ENCODE data around the gene ERICH2.
"Not testable (repeated sequence)": the region's sequence is repeated elsewhere in the genome, so short reads cannot be mapped to it uniquely, and the experiment has no call there.

Gene ERICH2

DNA sequence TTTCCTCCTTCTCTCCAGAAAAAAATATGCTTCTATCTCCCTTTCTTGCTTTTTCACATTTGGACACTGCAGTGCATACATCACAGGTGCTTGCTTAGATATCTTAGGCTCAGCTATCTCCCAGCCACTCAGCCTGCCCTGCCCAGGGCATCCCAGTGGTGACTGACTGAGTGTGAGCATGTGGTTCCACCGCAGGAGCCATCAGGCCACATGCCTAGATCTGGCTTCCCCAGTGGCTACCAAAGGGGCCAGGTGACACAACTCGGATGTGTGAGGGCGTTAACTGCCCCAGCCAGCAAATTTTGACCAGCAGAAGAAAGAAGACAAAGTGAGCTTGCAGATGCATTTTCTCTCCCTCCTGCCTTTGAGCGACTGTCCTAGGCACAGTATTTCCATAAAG lies 29.5 kb upstream of the ERICH2 start:
- Histone ChIP-seq H3K27me3 (ENCODE audit: low read depth, low read length) (no peaks in the 10 kb centered on the region), H3K4me3 (ENCODE audit: low read depth in 1 of 2, low read length in 2 of 2) (no peak overlapping the region), H3K27ac (ENCODE audit: low read length) (no peak overlapping the region), H3K4me1 (ENCODE audit: control insufficient read depth in 1 of 2, insufficient read depth in 2 of 2, low read length in 2 of 2) (no peaks in the 10 kb centered on the region), H3K36me3 (ENCODE audit: control insufficient read depth in 1 of 2, insufficient read depth in 2 of 2, low read length in 2 of 2) (no peaks in the 10 kb centered on the region), H3K9me3 (ENCODE audit: control insufficient read depth in 1 of 2, low read length in 2 of 2) (peaks cover 0 to 5% of the 10 kb centered on the region in 2 donors)

DNA sequence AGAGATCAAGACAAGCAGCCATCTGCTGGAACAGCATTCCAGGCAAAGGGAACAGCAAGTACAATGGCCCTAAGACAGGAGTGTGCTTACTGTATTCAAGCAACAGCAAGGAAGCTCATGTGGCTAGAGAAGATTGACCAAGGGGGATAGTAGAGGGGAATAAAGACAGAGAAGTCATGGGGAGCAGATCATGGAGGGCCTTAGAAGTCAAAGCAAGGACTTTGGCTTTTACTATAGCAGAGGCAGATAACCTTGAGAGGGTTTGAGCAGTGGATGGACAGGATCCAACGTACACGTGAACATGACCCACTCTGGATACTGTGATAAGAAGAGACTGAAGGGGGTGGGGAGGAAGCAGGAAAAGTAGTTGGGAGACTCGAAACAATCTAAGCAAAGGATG lies 28.2 kb upstream of the ERICH2 start:
- H3K9me3 ChIP-seq (ENCODE audit: control insufficient read depth in 1 of 2, low read length in 2 of 2): peaks cover 0 to 5% of the 10 kb centered on the region in 2 donors
- no peak overlapping the region for H3K27ac ChIP-seq (ENCODE audit: low read length)
- no peaks in the 10 kb centered on the region for H3K36me3 ChIP-seq (ENCODE audit: control insufficient read depth in 1 of 2, insufficient read depth in 2 of 2, low read length in 2 of 2)
- no peak overlapping the region for H3K4me3 ChIP-seq (ENCODE audit: low read depth in 1 of 2, low read length in 2 of 2)
- H3K27me3 ChIP-seq (ENCODE audit: low read depth, low read length): no peaks in the 10 kb centered on the region
- H3K4me1 ChIP-seq (ENCODE audit: control insufficient read depth in 1 of 2, insufficient read depth in 2 of 2, low read length in 2 of 2): no peaks in the 10 kb centered on the region

DNA sequence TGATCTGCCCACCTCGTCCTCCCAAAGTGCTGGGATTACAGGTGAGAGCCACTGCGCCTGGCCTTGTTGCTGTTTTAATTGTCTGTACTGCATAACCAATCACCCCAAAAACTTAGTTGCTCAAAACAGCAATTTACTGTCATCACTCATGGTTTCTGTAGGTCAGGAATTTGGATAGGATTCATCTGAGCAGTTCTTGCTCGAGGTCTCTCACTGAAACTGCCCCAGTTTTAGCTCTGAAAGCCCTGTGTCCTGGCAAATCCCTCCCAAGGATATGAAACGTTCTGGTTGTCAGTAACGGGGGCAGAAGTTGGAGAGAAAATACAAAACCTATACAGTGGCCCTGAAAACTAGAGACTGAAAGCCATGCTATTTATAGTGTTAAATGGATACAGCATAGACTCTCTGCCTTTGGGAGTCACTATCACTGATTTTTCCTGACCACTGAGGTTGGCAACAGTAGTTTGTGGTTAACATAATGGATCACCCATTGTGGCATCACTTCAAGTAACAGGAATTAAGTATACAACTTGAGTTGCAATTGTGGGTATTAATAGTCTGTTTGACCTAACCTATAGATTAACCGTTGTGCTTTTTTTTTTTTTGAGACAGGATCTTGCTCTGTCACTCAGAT lies 27.2 kb upstream of the ERICH2 start:
- Histone ChIP-seq H3K27ac (ENCODE audit: low read length) (no peak overlapping the region), H3K36me3 (ENCODE audit: control insufficient read depth in 1 of 2, insufficient read depth in 2 of 2, low read length in 2 of 2) (no peaks in the 10 kb centered on the region)

DNA sequence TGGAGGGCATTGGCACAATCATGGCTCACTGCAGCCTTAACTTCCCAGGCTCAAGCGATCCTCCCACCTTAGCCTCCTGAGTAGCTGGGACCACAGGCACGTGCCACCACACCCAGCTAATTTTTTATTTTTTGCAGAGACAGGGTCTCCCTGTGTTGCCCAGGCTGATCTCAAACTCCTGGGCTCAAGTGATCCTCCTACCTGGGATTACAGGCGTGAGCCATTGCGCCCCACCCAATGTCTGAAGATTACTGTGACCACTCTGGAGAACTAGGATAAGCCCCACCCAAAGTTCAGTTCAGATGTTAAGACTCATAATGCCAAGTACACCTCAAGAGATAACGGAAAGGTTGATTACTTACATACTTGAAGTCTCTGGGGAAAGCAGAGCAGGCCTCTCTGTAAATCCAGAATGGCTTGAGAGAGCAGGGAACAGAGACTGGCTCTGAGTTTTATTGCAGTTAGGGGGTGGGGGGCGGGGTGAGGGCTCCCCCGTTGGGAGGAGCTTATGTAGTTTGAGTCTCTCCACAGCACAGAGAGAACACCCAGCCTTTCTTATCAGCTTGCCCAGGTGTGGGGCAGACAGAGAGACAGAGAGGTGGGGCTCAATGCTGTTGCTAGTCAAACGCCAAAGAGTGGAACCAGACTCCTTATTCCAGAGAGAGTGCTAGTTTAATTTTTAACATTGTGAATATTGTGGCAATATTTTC lies 26.5 kb upstream of the ERICH2 start:
- Histone ChIP-seq H3K9me3 (ENCODE audit: control insufficient read depth in 1 of 2, low read length in 2 of 2) (no peaks in the 10 kb centered on the region), H3K36me3 (ENCODE audit: control insufficient read depth in 1 of 2, insufficient read depth in 2 of 2, low read length in 2 of 2) (no peaks in the 10 kb centered on the region), H3K27ac (ENCODE audit: low read length) (no peak overlapping the region), H3K4me1 (ENCODE audit: control insufficient read depth in 1 of 2, insufficient read depth in 2 of 2, low read length in 2 of 2) (no peaks in the 10 kb centered on the region), H3K27me3 (ENCODE audit: low read depth, low read length) (no peaks in the 10 kb centered on the region), H3K4me3 (ENCODE audit: low read depth in 1 of 2, low read length in 2 of 2) (no peak overlapping the region)

More for the DNA sequence above, 27.2 kb upstream of the ERICH2 start:
- Histone ChIP-seq H3K4me1 (ENCODE audit: control insufficient read depth in 1 of 2, insufficient read depth in 2 of 2, low read length in 2 of 2) (no peaks in the 10 kb centered on the region), H3K4me3 (ENCODE audit: low read depth in 1 of 2, low read length in 2 of 2) (no peak overlapping the region), H3K27me3 (ENCODE audit: low read depth, low read length) (no peaks in the 10 kb centered on the region), H3K9me3 (ENCODE audit: control insufficient read depth in 1 of 2, low read length in 2 of 2) (no peaks in the 10 kb centered on the region)

DNA sequence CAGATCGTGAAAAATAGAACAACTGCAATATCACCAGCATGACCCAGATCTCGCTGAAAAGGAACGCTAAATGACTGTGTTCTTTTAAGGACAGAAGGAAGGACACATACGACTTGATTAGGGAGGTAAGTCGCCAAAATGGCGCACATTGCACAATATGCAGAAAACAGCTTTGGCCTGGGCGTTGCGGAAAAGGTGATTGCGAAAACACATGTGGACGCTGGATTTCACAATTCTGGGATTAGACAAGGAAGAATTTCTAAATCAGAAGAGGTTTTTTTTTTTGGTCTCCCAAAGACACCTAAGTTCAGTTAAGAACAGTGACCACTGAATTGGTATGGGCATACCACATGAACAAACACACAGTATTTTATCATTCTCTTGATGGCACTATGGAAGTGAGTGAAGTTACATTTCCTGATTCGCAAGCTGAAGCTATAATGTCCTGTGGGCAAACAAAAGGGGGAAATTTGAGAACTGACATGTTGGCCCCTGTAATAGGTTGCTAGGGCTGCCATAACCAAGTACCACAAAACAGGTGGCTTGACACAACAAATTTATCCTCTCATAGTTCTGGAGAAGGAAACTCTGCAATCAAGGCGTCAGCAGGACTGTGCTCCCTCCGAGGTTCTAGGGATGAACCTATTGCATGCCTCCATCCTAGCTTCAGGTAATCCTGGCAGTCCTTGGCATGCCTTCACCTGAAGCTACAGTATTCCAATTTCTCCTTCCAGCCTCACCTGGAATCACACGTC lies 25.8 kb upstream of the ERICH2 start:
- Histone ChIP-seq H3K36me3 (ENCODE audit: control insufficient read depth in 1 of 2, insufficient read depth in 2 of 2, low read length in 2 of 2) (no peaks in the 10 kb centered on the region), H3K27me3 (ENCODE audit: low read depth, low read length) (no peaks in the 10 kb centered on the region), H3K4me3 (ENCODE audit: low read depth in 1 of 2, low read length in 2 of 2) (no peak overlapping the region), H3K9me3 (ENCODE audit: control insufficient read depth in 1 of 2, low read length in 2 of 2) (no peaks in the 10 kb centered on the region), H3K27ac (ENCODE audit: low read length) (no peak overlapping the region), H3K4me1 (ENCODE audit: control insufficient read depth in 1 of 2, insufficient read depth in 2 of 2, low read length in 2 of 2) (no peaks in the 10 kb centered on the region)

DNA sequence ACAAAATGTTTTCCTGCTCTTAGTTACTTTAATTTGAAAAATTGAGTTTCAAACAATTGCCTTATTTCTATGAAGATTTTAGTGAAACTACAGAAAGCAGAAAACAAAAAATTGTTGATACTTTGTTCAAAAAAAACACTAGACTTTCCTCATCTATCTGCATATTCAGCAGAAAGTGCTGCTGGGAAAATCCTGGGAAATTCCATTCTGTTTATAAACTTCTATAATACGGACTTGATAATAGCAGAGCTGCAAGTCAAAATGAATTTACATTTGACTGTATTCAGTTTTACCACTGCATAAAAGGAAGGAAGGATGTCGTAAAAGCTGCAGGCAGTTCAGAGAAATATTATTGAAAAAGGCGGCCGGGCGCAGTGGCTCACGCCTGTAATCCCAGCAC lies 24.9 kb upstream of the ERICH2 start:
- H3K4me1 ChIP-seq (ENCODE audit: control insufficient read depth in 1 of 2, insufficient read depth in 2 of 2, low read length in 2 of 2): no peaks in the 10 kb centered on the region
- H3K27me3 ChIP-seq (ENCODE audit: low read depth, low read length): no peaks in the 10 kb centered on the region
- H3K27ac ChIP-seq (ENCODE audit: low read length): no peak overlapping the region
- H3K9me3 ChIP-seq (ENCODE audit: control insufficient read depth in 1 of 2, low read length in 2 of 2): no peaks in the 10 kb centered on the region
- H3K36me3 ChIP-seq (ENCODE audit: control insufficient read depth in 1 of 2, insufficient read depth in 2 of 2, low read length in 2 of 2): no peaks in the 10 kb centered on the region
- H3K4me3 ChIP-seq (ENCODE audit: low read depth in 1 of 2, low read length in 2 of 2): no peak overlapping the region

DNA sequence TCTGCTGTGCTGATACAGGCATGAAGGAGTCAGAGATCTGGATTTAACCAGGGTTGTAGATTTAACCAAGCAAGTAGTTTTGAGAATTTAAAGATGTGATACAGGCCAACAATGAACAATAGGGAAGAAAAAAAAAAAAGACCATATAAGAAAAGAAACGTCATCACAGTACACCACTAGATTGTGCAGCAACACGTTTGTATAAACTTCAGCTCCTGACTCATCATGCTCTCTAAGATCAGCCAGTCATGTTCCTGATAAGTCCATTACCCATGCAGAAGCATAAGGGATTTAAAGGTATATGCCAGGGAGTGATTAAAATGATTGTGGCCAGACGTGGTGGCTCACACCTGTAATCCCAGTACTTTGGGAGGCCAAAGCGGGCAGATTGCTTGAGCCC lies 22.3 kb upstream of the ERICH2 start:
- Histone ChIP-seq H3K27me3 (ENCODE audit: low read depth, low read length) (no peaks in the 10 kb centered on the region), H3K9me3 (ENCODE audit: control insufficient read depth in 1 of 2, low read length in 2 of 2) (no peaks in the 10 kb centered on the region), H3K4me3 (ENCODE audit: low read depth in 1 of 2, low read length in 2 of 2) (no peak overlapping the region), H3K36me3 (ENCODE audit: control insufficient read depth in 1 of 2, insufficient read depth in 2 of 2, low read length in 2 of 2) (no peaks in the 10 kb centered on the region), H3K4me1 (ENCODE audit: control insufficient read depth in 1 of 2, insufficient read depth in 2 of 2, low read length in 2 of 2) (no peaks in the 10 kb centered on the region), H3K27ac (ENCODE audit: low read length) (no peak overlapping the region)

DNA sequence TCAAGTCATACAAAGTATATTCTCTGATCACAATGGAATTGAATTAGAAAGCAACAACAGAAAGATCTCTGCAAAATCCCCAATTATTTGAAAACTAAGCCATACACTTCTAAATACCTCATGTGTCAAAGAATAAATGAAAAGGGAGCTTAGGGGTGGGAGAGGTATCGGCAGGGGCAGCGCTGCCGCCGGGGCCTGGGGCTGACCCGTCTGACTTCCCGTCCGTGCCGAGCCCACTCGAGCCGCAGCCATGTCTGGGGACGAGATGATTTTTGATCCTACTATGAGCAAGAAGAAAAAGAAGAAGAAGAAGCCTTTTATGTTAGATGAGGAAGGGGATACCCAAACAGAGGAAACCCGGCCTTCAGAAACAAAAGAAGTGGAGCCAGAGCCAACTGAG lies 18.6 kb upstream of the ERICH2 start:
- not testable (repeated sequence) for H3K9me3 ChIP-seq (ENCODE audit: control insufficient read depth in 1 of 2, low read length in 2 of 2); H3K27me3 ChIP-seq (ENCODE audit: low read depth, low read length); H3K4me1 ChIP-seq (ENCODE audit: control insufficient read depth in 1 of 2, insufficient read depth in 2 of 2, low read length in 2 of 2); H3K36me3 ChIP-seq (ENCODE audit: control insufficient read depth in 1 of 2, insufficient read depth in 2 of 2, low read length in 2 of 2); H3K27ac ChIP-seq (ENCODE audit: low read length); H3K4me3 ChIP-seq (ENCODE audit: low read depth in 1 of 2, low read length in 2 of 2)

DNA sequence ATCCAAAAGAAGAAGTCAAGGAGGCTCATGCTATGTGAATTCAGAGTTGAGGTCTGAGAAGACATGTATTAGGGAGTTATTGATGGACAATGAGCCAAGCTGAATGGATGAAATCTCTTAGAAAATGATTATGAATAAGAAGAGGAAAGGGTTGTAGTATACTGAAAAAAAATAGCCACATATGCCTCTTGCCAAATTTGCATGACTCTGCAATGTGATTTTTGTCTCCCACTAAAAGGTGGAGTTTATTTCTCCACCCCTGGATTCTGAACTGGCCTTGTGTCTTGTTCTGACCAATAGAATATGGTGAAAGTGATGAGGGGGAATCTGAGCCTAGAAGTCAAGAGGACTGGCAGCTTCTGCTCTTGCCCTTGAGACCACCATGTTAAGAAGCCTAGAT lies 8.6 kb upstream of the ERICH2 start:
- Histone ChIP-seq H3K36me3 (ENCODE audit: control insufficient read depth in 1 of 2, insufficient read depth in 2 of 2, low read length in 2 of 2) (no peaks in the 10 kb centered on the region), H3K27ac (ENCODE audit: low read length) (no peak overlapping the region), H3K27me3 (ENCODE audit: low read depth, low read length) (no peaks in the 10 kb centered on the region), H3K4me1 (ENCODE audit: control insufficient read depth in 1 of 2, insufficient read depth in 2 of 2, low read length in 2 of 2) (no peaks in the 10 kb centered on the region), H3K9me3 (ENCODE audit: control insufficient read depth in 1 of 2, low read length in 2 of 2) (no peaks in the 10 kb centered on the region), H3K4me3 (ENCODE audit: low read depth in 1 of 2, low read length in 2 of 2) (no peak overlapping the region)

DNA sequence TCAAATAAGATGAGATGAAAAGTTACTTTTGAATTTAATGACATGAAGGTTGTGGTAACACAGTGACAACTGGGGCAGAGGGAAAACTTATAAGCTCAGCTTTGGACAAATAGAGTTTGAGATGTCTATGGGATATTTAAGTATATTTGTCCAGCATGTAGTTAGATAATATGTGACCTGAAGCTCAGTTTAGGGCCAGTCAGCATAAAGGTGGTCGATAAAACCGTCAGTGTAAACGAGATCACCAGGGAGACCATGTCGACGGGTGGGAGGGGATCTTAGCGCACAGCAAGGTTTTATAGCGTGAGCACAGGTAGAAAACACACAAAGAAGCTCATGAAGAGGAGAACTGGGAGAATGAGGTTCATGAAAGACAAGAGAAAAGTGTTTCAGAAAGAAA lies 7.4 kb upstream of the ERICH2 start:
- Histone ChIP-seq H3K36me3 (ENCODE audit: control insufficient read depth in 1 of 2, insufficient read depth in 2 of 2, low read length in 2 of 2) (no peaks in the 10 kb centered on the region), H3K4me1 (ENCODE audit: control insufficient read depth in 1 of 2, insufficient read depth in 2 of 2, low read length in 2 of 2) (no peaks in the 10 kb centered on the region), H3K9me3 (ENCODE audit: control insufficient read depth in 1 of 2, low read length in 2 of 2) (no peaks in the 10 kb centered on the region), H3K27ac (ENCODE audit: low read length) (no peak overlapping the region), H3K4me3 (ENCODE audit: low read depth in 1 of 2, low read length in 2 of 2) (no peak overlapping the region), H3K27me3 (ENCODE audit: low read depth, low read length) (no peaks in the 10 kb centered on the region)

DNA sequence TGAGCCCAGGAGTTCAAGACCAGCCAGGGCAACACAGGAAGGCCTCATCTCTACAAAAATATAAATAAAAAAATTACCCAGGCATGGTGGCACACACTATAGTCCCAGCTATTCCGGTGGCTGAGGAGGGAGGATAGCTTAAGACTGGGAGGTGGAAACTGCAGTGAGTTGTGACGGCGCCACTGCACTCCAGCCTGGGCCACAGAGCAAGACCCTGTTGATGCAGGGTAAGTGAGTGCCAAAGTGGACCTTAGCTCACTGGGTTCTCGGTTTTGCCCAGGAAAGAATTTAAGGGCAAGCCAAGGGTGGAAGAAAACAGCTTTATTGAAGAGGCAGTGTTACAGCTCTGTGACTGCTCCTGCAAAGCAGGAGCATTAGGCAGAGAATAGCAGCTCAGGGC lies 6.9 kb upstream of the ERICH2 start:
- Histone ChIP-seq H3K9me3 (ENCODE audit: control insufficient read depth in 1 of 2, low read length in 2 of 2) (no peaks in the 10 kb centered on the region), H3K36me3 (ENCODE audit: control insufficient read depth in 1 of 2, insufficient read depth in 2 of 2, low read length in 2 of 2) (no peaks in the 10 kb centered on the region), H3K27ac (ENCODE audit: low read length) (no peak overlapping the region), H3K4me3 (ENCODE audit: low read depth in 1 of 2, low read length in 2 of 2) (no peak overlapping the region), H3K4me1 (ENCODE audit: control insufficient read depth in 1 of 2, insufficient read depth in 2 of 2, low read length in 2 of 2) (no peaks in the 10 kb centered on the region), H3K27me3 (ENCODE audit: low read depth, low read length) (no peaks in the 10 kb centered on the region)
